Activated CD4-positive, alpha-beta T cell treated with anti-CD3 and anti-CD28 coated beads, Interleukin-2, Interleukin-6, amounts not matched to agents 100 ng/mL and 50 ng/mL, durations not matched to agents 16 hours and 8 hours (primary cell): ENCODE data around the gene OXGR1.
A peak's percentile ranks its signal among the peaks of the same experiment; 100 is the strongest.
"Not testable (repeated sequence)": the region's sequence is repeated elsewhere in the genome, so short reads cannot be mapped to it uniquely, and the experiment has no call there.

Experiments used
- DNase-seq: peaks from one replicate; pipeline ENCODE4 v3.0.0-alpha.2; 2020

Gene OXGR1

GRCh38 chr13:96994017-96994857 is at the start of gene OXGR1:
TSS of gene OXGR1 (minus strand) at chr13:96994476. CDS start at chr13:96987759, 6,717 bp downstream.
- no peak for DNase-seq

GRCh38 chr13:97043302-97043701 is 49.0 kb upstream of the OXGR1 start:
- no peak for DNase-seq

GRCh38 chr13:97030705-97031452 is 36.6 kb upstream of the OXGR1 start:
- peak; percentile 11 for DNase-seq

GRCh38 chr13:97028441-97029299 is 34.4 kb upstream of the OXGR1 start:
- peak; percentile 59 for DNase-seq

GRCh38 chr13:97027162-97027554 is 32.9 kb upstream of the OXGR1 start:
- DNase-seq, result no peak

- DNase-seq, result no peak
These were observed 32.4 kb upstream of the OXGR1 start for GRCh38 chr13:97026531-97027161.

- not testable (repeated sequence) for DNase-seq
These were observed 29.5 kb upstream of the OXGR1 start for GRCh38 chr13:97023812-97024211.

GRCh38 chr13:97023117-97023516 is 28.8 kb upstream of the OXGR1 start:
- DNase-seq, result no peak

GRCh38 chr13:97021241-97021640 is 27.0 kb upstream of the OXGR1 start:
- DNase-seq, result no peak

GRCh38 chr13:97020689-97021240 is 26.5 kb upstream of the OXGR1 start:
- no peak for DNase-seq

GRCh38 chr13:97020194-97020593 is 25.9 kb upstream of the OXGR1 start:
- no peak for DNase-seq

- DNase-seq, result no peak
These were observed 25.0 kb upstream of the OXGR1 start for GRCh38 chr13:97019236-97019635.

- peak; percentile 64 for DNase-seq
These were observed 23.9 kb upstream of the OXGR1 start for GRCh38 chr13:97018029-97018819.

- no peak for DNase-seq
These were observed 23.0 kb upstream of the OXGR1 start for GRCh38 chr13:97017322-97017721.

GRCh38 chr13:97015661-97016350 is 21.5 kb upstream of the OXGR1 start:
- DNase-seq, result no peak

- DNase-seq, result no peak
These were observed 18.2 kb upstream of the OXGR1 start for GRCh38 chr13:97012251-97013048.

GRCh38 chr13:97011446-97012131 is 17.3 kb upstream of the OXGR1 start:
- no peak for DNase-seq

GRCh38 chr13:97008643-97009042 is 14.4 kb upstream of the OXGR1 start:
- DNase-seq, result no peak

- DNase-seq, result no peak
These were observed 11.5 kb upstream of the OXGR1 start for GRCh38 chr13:97005625-97006262.
